ENCODE data around the gene SOX30.
"Not testable (repeated sequence)": the region's sequence is repeated elsewhere in the genome, so short reads cannot be mapped to it uniquely, and the experiment has no call there.

The SOX30 gene

DNA sequence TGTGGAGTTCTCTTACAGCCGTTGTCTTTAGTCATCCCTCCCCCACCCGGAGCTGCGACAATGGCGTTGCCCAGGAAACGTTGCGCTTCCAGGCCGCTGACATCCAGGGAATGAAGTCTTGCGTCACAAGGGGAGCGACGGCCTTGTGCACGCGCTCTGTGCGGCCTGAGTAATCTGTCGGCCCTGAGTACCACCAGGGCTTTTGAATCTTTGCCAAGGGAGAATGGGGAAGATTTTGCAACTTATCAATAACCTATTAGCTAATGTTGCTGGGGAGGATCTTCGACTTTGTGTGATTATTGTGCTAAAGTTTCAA is at the start of gene SOX30:
Gene SOX30 (minus strand): TSS at position 62 of the 316 bp plus-strand sequence. CDS start 360 bp downstream, outside the sequence.
- DNase-seq (ENCODE audit: low spot score), result no peak

DNA sequence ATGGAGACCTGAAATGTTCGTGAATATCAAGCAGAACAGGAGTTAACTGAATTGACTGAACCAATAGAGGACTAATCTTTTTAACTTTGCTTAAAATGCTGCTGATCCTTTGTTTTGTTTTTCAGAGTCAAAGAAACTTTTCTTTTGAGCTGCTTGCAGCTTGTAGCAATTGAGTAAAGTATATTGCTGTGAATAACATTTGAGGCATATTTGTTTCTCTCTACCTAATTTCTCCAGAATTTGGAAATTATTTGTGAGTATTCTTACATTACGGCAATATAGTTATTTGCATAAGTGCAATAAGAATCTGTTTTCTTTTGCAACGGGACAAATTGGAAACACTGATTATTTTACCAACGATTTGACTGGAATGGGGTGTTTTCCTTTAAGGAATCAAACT is 46.4 kb upstream of the SOX30 start:
- DNase-seq (ENCODE audit: low spot score), result not testable (repeated sequence)

DNA sequence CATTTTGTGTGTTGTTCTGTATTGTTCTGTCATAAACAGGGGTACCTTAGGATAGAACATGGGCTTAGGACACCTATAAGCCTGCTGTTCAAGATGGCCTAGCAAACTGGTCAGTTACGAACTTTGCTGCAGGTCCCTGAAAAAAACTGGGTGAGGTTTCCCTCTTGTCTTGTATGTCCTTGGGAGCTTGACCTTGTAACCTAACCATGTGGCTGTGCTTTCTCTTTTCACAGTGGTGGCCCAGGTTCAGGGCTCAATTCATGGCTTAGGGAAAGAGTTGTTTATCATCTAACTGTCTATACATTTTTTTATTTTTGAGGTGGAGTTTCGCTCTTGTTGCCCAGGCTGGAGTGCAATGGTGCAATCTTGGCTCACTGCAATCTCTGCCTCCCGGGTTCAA is 43.9 kb upstream of the SOX30 start:
- not testable (repeated sequence) for DNase-seq (ENCODE audit: low spot score)

DNA sequence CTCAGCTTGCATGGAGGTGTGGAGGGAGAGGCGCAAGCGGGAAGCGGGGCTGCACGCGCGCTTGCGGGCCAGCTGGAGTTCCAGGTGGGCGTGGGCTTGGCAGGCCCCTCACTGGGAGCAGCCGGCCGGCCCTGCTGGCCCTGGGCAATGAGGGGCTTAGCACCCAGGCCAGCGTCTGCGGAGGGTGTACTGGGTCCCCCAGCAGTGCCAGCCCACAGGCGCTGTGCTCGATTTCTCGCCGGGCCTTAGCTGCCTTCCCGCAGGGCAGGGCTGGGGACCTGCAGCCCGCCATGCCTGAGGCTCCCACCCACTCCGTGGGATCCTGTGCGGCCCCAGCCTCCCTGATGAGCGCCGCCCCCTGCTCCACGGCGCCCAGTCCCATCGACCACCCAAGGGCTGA is 41.6 kb upstream of the SOX30 start:
- not testable (repeated sequence) for DNase-seq (ENCODE audit: low spot score)

DNA sequence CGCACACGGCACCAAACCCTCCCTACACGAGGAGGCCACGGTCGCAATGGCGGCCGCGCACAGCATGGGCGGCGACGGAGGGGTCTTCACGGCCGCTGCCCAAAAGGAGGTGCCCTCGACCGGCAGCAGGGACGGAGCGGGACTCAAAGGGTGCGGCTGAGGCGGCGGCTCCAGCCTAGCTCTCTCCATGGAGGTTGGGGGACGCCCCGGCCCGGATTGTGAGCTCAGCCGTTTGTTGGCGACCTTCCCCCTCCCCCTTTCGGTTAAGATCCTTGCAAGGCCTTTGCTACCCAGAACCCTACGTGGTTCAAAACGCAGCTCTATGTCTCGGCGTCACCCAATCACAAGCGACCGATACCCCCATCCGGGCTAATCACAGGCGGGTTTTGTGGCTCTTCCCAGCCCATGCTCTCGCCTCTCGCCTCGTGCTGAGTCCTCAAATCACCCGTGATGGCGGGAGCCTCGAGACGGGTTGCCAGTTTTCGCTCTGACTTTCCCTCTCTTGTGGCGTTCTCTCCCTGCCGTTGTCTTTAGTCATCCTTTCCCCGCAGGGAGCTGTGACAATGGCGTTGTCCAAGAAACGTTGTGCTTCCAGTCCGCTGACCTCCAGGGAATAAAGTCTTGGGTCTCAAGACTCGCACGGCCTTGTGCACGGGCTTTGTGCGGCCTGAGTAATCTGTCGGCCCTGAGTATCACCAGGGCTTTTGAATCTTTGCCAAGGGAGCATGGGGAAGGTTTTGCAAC is 38.6 kb upstream of the SOX30 start:
- no peak for DNase-seq (ENCODE audit: low spot score)

DNA sequence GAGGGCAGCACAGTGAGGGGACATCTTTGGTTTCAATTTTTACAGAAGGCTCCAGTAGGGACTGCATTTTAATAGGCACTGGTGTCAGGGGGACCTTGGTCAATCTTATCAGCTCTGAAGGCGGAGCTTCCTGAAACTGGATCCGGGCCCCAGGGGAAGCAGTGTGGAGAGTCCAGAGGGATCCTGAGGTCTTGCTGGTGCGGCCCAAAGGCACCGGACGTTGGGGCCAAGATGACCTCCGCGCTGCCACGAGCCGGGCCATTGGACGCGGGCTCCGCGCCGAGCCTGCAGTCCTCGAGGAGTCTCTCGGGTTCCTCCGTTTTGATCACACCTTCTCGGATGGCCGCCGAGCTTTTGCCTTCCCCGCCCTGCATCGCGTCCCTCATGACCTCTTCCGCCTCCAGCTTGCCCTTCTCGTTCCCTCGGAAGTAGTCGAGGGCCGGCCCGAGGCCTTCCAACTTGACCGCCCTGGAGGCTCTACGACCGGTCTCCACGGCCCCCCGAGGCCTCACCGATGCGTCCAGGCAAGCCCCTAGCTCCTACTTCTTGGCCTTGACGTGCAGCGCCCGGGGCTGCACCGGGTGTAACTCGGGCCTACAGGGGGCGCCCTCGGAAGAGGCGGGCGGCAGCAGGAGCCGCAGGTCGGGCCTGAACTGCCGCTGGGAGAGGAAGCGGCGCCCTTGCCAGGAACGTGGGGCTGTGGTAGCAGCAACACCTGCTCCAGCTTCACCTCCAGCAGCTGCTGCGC is 37.9 kb upstream of the SOX30 start:
- DNase-seq (ENCODE audit: low spot score), result no peak

DNA sequence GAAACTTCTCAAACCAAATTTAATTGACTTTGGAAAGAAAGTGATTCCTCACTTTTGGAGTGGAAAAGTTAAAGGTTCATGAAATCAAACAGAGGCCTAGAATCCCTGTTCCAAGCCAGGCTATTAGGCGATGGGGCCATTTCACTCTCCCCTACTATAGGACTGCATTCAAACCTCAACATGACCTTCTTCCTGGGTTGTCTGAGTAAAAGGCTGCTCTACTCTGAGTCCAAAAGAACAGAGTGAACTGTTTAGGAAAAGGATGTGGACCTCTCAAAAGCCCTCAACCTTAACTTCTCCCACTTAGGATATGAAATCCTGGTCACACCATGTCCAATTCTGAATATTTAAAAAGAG is 34.9 kb upstream of the SOX30 start:
- DNase-seq (ENCODE audit: low spot score), result no peak

DNA sequence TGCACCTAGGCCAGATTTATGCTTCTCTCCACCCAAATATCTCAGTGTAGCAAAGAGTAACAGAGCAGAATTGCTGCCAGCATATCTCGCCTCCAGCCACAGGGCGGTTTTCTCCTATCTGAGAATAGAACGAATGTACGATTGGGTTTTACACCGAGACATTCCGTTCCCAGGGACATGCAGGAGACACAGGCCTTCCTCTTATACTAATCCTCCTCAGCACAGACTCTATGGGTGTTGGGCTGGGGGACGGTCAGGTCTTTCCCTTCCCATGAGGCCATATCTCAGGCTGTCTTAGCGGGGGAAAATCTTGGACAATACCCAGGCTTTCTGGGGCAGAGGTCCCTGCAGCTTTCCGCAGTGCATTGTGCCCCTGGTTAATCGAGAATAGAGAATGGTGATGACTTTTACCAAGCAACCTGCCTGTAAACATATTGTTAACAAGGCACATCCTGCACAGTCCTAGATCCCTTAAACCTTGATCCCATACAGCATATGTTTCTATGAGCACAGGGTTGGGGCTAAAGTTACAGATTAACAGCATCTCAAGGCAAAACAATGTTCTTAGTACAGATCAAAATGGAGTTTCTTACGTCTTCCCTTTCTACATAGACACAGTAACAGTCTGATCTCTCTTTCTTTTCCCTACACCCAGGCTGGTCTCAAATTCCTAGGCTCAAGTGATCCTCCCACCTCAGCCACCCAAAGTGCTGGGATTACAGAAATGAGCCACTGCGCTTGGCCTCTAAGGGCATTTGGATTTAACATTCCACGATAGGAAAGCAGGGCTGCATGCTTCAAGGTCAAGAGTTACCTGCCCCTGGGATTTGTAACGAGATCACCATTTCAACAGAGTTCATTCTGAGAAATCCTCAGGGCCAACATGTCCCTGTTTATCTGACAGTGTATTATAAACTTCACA is 34.3 kb upstream of the SOX30 start:
- DNase-seq (ENCODE audit: low spot score), result not testable (repeated sequence)

DNA sequence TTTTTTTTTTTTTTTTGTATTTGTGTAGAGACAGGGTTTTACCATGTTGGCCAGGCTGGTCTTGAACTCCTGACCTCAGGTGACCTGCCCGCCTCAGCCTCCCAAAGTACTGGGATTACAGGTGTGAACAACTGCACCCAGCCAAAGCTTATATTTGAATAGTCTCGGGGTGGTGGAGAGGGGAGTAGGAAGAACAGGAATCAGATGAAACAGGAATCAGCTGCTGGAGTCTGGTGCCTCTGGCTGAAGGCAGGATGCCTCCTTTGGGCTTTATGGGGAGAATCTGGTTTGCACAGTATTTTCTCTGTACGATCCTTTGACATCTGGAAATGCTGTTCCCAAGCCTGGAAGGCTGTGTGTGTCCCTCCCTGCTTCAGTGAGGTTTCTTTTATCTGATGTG is 30.0 kb upstream of the SOX30 start:
- DNase-seq (ENCODE audit: low spot score), result no peak

DNA sequence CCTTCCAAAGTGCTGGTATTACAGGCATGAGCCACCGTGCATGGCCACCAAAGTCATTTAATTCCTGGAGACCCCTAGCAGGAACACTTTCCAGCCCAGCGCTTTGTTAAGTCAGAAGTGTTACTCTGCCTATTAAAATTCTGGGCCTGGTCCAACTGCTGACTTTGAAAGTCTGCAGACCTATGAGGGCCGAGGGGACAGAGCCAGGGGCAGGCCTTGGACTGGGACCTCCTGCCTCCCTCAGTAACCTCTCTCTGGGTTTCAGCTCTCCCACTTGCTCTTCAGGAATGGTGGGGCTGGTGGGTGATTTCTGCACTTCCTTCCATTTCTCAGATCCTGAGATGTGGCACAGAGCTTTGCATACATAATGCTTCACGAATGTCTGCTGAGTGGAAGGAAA is 28.8 kb upstream of the SOX30 start:
- no peak for DNase-seq (ENCODE audit: low spot score)

DNA sequence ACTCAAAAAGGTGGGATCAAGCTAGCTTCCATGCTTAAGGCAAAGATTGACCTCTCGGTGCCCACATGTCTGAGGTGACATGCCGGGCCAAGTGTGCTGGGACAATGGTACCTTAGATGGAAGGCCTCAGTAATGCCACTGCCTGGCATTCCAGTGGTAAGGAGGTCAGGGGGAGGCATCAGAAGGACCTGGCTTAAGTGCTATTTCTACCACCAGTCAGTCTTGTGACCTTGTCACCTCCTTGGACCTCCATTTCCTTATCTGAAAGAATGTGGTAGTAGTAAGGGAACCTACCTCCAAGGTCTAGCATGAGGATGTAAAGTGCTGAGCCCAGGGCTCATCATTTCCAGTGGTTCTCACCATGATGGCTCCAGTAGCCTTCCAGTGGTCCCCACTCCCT is 28.0 kb upstream of the SOX30 start:
- DNase-seq (ENCODE audit: low spot score), result no peak

DNA sequence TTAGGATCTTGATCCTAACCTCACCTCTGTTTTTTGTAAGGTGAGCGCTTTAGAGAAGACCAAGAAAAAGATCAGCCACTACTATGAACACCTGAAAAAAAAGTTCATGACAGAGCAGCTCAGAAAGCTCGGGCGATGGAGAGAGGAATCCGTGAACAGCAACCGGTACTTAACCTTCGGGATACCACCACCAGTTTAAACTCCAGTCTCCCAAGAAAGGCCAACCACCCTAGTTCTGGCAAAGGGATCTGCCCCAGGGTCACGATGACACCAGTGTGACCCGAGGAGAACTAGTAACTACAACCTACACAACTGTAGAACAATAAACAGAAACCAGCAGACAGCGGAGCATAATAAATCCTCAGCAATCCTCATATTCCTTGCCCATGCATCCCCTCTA is 27.6 kb upstream of the SOX30 start:
- no peak for DNase-seq (ENCODE audit: low spot score)

DNA sequence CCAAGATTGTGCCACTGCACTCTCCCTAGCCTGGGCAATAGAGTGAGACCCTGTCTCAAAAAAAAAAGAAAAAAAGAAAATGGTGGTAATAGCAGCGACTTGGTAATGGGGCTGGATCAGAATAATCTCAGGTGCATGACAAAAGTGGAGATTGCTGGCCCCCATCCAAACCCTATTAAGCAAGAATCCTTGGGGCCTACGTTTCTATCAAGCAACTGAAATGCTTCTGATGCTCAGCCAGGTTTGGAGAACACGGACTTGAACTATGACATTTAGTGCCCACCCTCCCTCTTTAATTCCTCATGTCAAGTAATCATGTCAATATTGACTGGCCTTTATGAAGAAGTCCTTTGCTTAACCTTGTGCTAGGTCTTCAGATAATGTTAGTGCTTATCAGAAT is 25.7 kb upstream of the SOX30 start:
- DNase-seq (ENCODE audit: low spot score), result no peak

DNA sequence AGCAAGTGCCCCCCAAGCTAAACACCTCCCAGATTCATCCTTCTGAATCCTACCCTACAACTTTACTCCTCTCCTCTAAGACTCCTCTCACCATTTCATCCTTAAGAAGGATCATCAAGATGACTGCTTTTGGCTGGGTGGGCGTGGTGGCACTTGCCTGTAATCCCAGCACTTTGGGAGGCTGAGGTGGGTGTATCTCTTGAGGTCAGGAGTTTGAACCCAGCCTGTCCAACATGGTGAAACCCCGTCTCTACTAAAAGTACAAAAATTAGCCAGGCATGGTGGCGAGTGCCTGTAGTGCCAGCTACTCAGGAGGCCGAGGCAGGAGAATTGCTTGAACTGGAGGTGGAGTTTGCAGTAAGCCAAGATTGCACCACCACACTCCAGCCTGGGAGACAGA is 22.1 kb upstream of the SOX30 start:
- DNase-seq (ENCODE audit: low spot score), result not testable (repeated sequence)

DNA sequence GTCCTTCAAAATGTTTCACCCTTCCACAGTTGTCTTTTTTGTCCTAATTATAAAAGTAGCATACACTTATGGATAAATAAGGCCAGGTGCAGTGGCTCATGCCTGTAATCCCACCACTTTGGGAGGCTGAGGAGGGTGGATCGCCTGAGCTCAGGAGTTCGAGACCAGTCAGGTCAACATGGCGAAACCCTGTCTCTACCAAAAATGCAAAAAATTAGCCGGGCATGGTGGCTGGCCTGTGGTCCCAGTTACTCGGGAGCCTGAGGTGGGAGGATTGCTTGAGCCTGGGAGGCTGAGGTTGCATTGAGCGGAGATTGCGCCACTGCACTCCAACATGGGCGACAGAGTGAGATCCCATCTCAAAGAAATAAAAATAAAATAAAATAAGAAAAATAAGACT is 20.7 kb upstream of the SOX30 start:
- DNase-seq (ENCODE audit: low spot score), result no peak

DNA sequence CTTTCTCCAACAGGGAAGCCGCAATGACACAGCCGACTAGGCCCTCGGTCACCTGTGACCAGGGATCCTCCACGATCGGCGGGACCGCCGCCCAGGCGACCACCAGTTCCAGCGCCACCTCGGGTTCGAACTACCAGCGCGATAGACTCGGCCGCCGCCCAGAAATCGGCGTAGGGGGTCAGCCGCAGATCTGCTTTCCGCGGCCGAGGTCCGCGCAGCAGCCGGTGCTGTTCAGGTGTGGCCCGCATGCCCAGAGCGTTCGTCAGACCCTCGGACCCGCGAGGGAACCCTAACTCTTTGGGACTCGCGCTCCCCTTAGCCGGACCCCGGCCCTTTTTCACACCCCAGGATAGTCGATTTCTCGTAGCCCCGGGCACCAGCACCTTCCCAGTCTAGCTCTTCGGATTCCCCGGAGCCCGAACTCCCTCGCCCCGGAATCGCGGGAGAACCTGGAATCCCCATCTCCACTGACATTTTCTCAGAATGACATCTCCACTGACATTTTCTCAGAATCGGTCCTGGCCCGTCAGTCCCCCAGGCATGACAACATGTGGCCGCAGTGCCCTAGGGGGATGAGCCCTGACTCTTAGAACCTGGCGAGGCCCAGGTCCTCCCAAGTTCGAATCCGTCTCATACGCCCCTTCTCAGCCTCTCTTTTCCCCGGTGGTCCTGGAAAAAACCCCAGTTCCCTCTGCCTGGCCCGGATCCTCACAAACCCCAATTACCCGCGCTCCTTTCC is 19.5 kb upstream of the SOX30 start:
- no peak for DNase-seq (ENCODE audit: low spot score)

DNA sequence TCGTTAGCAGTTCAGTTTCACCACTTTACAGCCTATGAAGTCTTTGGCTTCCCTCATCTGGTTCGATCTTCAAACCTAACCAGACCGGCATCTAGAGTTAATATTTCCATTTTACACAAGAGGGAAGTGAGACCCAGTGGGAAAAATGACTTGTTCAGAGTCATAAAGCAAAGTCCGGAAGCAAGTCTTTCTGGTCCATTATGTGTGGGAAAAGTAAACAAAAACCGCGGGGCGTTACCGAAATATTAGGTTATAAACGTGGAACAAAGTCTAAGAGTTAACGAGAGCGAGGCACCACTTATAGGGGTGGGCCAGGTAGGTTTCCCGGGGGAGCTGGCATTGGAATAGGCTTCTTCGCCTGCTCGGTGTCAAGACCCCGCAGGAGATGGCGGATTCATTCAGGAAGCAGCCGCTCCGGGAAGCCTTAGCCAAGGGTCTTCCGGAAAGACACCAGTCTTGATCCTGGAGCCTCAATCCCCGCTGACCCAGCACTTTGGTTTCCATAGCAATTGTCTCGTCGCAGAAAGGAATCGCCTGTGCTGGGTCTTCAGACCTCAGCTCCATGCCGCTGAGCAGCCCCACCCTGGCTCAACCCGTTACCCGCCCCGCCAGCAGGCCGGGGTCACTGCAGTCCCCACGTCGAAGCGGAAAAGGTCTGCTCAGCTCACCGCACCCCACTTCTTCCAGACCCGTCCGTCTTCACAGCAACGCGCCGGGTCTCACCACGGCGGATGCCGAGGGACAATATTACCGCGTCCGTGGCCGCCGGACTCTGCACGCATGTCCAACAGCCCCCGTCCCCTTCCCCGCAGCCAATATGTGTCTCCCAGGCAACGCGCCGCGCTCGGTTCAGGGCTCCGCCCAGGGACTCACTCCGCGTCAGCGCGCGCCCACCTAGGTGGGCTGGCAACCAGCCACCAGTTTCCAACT is 18.7 kb upstream of the SOX30 start, which contains the start of gene C5orf52:
Gene C5orf52 (plus strand): TSS at position 872 of the 930 bp plus-strand sequence. CDS start 82 bp downstream, outside the sequence.
- DNase-seq (ENCODE audit: low spot score), result peak; percentile 15

DNA sequence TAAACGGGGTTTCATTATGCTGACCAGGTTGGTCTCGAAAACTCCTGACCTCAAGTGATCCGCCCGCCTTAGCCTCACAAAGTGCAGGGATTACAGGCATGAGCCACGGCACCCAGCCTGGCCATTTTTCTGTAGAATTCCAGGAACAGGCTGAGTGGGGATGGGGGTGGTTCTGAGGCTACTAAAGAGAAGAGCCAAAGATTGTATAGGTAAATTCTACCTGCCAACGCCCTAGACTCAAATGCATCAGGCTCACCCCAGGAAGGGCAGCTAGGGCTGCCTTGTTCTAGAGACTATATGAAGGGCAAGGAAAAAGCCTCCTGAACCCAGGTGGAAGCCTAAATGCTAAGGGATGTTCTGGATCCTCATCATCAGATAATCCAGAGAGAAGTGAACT is 17.5 kb upstream of the SOX30 start:
- no peak for DNase-seq (ENCODE audit: low spot score)

DNA sequence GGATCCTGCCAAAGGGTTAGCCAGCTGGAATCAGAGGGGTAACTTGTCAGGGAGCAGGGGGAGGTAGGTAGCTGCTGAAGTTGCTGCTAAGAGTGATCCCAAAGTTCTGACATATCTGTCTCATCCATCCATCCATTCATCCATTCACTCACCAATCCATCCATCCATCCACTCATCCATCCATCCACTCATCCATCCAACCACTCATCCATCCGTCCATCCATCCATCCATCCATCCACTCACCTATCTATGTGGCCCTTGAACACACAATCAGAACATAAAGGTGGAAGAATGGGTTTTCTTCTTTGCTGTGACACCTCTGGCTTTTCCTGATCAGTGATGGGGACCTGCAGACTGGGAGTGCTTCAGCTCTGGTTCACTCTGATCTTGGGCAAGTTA is 16.1 kb upstream of the SOX30 start:
- DNase-seq (ENCODE audit: low spot score), result no peak

DNA sequence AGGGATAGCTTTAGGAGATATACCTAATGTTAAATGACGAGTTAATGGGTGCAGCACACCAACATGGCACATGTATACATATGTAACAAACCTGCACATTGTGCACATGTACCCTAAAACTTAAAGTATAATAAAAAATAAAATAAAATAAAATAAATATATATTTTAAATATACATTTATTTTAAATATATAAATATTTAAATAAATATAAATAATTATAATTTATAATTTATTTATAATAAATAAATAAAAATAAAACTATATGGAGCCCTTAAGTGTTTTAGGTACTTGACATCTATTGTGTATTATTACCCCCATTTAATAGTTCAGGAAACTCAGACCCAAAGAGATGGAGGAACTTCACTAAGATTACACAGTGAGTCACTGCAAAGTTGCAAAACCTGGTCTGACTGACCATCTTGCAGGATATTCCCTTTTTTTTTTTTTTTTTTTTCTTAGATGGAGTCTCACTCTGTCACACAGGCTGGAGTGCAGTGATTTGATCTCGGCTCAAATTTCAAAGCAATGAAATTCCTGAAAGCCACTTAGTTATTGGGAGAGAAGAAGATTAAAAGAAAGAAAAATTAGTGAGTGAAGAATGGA is 13.3 kb upstream of the SOX30 start:
- DNase-seq (ENCODE audit: low spot score), result no peak
